ENCODE results near the gene LRRC15.

The LRRC15 gene

GRCh38 chr3:194321693-194322640 is 47.6 kb downstream of the LRRC15 start:
- POLR2A ChIA-PET, result no interaction called here
- DNase-seq (ENCODE audit: extremely low spot score), result no peak
- CTCF ChIA-PET, result no interaction called here
- TF ChIP-seq CTCF (IDR thresholded peaks at IDR 0.05; ENCODE audit: control extremely low read depth, extremely low read depth, low read depth, missing control alignments), result no peak

DNA sequence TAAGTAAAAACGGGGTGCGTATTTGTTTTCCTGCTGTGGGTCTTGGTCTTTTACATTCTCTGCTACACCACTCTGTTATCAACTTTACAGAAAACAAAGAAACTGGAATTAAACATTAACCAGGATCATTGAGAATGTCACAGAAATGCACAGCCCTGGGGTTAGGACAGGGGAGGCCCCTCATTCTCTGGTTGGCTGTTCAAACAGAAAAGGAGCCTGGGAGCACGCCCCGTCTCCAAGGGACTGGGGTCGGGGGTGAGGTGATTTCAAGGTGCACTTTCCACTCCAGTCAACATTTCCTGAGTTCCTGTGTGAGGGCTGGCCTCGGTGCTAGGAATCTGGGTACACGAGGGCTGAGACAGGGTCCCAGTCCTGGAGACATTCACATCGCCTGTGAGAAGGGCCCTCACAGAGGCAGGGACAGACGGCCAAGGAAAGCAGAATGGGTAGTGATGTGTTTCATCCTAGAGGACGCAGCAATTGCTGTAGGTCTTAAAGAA is 48.7 kb downstream of the LRRC15 start:
- CTCF ChIA-PET, result no interaction called here
- POLR2A ChIA-PET, result no interaction called here
- no peak for DNase-seq (ENCODE audit: extremely low spot score)
- TF ChIP-seq CTCF (IDR thresholded peaks at IDR 0.05; ENCODE audit: control extremely low read depth, extremely low read depth, low read depth, missing control alignments), result no peak

- TF ChIP-seq CTCF (IDR thresholded peaks at IDR 0.05; ENCODE audit: control extremely low read depth, extremely low read depth, low read depth, missing control alignments), result no peak
- POLR2A ChIA-PET, result no interaction called here
- DNase-seq (ENCODE audit: extremely low spot score), result no peak
- CTCF ChIA-PET, result interaction anchor here (1.3 to 1.4 kb wide), 2 partner anchors 11 to 654 kb away, joined by 3 to 4 read pairs; no protein-coding TSS in a partner anchor
Measured at GRCh38 chr3:194320100-194320499, 49.4 kb downstream of the LRRC15 start.

- no peak for DNase-seq (ENCODE audit: extremely low spot score)
- CTCF ChIA-PET, result interaction anchor here (1.1 kb wide), 1 partner anchor 15 kb away, joined by 4 read pairs; no protein-coding TSS in a partner anchor
- POLR2A ChIA-PET, result no interaction called here
- TF ChIP-seq CTCF (IDR thresholded peaks at IDR 0.05; ENCODE audit: control extremely low read depth, extremely low read depth, low read depth, missing control alignments), result no peak
Measured at GRCh38 chr3:194318511-194319161, 50.9 kb downstream of the LRRC15 start.

DNA sequence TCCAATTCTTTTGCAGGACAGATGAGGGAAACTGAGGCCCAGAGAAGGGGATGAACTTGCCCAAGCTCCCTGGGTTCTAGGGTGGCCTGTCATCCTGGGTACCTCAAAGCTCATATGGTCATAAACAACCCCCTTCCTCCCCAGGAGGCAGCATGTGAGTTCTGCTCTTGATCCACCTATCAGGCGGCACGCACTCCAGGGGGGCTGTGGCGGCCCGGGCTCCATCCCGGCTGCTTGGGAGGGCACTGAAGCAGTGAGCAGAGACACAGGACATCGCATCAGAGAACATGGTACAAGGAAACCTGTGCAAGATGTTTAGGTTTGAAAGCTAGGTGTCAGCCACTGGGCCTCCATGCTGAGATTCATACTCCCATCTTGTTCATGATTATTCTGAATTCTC is 52.6 kb downstream of the LRRC15 start:
- ChIA-PET POLR2A (no interaction called here), CTCF (interaction anchor here (0.8 to 5.6 kb wide), 17 partner anchors 8 to 651 kb away, joined by 3 to 132 read pairs (median 13); no protein-coding TSS in a partner anchor)
- DNase-seq (ENCODE audit: extremely low spot score), result no peak
- TF ChIP-seq CTCF (IDR thresholded peaks at IDR 0.05; ENCODE audit: control extremely low read depth, extremely low read depth, low read depth, missing control alignments), result no peak

DNA sequence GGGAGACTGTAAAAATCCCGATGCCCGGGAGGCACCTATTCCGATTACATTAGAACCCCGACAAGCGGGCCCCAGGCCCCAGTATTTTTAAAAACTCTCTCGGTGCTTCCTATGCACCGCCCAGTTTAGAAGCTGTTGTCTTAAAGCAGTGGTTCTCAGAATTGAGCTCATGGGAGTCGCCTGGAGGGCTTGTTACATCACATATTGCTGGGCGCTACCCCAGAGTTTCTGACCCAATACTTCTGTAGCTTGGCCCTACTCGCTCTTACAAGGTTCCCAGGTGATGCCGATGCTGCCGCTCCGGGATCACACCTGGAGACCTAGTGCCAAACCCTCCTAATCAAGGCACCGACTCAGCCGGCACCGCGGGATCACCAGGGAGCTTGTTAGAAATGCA is 53.6 kb downstream of the LRRC15 start:
- ChIA-PET CTCF (interaction anchor here (0.6 to 5.6 kb wide), 72 partner anchors 8 to 1846 kb away, joined by 3 to 132 read pairs (median 5); partner anchors contain the start of gene HES1), POLR2A (interaction anchor here (0.5 kb wide), 1 partner anchor 185 kb away, joined by 4 read pairs; no protein-coding TSS in a partner anchor)
- no peak for DNase-seq (ENCODE audit: extremely low spot score)
- TF ChIP-seq CTCF (IDR thresholded peaks at IDR 0.05; ENCODE audit: control extremely low read depth, extremely low read depth, low read depth, missing control alignments), result no peak

All from GM10248 (cell line).